ENCODE data around the gene YBEY.

The YBEY gene

DNA sequence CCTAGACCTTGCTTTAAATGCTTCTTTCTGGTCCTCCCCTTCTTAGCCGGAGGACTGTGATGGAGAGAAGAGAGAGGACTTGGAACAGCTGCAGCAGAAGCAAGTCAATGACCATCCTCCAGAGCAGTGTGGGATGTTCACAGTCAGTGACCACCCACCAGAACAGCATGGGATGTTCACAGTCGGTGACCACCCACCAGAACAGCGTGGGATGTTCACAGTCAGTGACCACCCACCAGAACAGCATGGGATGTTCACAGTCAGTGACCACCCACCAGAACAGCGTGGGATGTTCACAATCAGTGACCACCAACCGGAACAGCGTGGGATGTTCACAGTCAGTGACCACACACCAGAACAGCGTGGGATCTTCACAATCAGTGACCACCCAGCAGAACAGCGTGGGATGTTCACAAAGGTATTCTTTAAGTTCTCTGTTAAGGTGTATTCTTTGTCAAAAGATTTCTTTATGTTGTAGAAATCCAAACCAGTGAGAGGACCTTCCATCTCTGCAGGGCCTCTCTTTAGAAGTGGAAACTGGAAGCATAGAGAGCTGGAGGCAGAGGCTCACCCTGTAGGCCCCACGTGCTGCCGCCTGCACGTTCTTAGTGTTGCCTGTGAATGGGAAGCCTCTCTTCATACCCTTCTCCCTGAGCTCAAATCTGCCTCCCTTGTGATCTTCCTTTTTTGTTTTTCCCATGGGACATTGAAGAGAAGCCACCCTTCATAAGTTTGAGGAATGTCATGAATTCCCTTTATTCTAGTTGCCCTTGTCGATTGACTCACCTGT is 48.4 kb downstream of the YBEY start:
- no peak for DNase-seq

- DNase-seq: no peak
These were observed 50.5 kb downstream of the YBEY start for GRCh38 chr21:46336603-46337002.

DNA sequence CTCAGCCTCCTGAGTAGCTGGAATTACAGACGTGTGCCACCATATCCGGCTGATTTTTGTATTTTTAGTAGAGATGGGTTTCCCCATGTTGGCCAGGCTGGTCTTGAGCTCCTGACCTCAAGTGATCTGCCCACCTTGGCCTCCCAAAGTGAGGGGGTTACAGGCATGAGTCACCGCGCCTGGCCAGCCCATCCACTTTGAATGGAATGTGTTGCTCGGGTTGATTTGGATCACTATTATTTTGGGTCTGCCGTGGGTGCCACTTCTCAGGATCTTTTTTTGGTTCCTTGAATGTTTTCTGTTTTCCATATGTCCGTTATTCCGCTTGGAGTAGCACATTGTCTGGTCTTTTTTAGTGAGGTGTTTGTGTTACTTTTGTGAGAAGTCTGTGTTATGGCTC is 54.9 kb downstream of the YBEY start:
- DNase-seq: no peak

GRCh38 chr21:46344219-46344915 is 58.2 kb downstream of the YBEY start:
- DNase-seq: no peak

GRCh38 chr21:46345861-46346260 is 59.7 kb downstream of the YBEY start:
- DNase-seq: no peak

GRCh38 chr21:46346296-46347202 is 60.4 kb downstream of the YBEY start:
- DNase-seq: no peak

DNA sequence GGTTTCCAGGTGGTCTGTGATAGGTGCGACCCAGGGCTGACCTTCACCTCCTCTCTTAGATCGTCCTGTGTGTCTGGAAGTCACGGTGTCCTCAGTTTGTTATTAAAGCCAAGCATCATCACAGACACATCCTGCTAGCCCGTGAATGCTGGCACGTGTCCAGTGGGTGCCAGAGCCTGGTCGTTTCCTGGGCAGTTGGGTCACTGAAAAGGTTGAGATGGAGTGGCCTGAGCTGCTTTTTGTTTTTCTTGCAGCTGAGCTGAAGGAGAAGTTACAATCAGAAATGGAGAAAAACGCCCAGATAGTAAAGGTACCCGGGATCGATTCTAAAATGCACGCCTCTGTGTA is 61.0 kb downstream of the YBEY start:
- DNase-seq: no peak
